Loucy (cell line): ENCODE data around the gene DCAF11.

Experiments used
- H2AFZ ChIP-seq: fragments of 200-600 bp; sonication (generic); 2 replicates; pipeline ENCODE4 v1.6.0; 2016; ENCODE audit warnings: antibody characterized with exemption, mild to moderate bottlenecking, low read length, moderate library complexity
- H3F3A ChIP-seq: fragments of 200-600 bp; 2 replicates; pipeline ENCODE4 v1.6.0; 2016; ENCODE audit warnings: antibody characterized with exemption, low read depth, mild to moderate bottlenecking
- H3K27me3 ChIP-seq: fragments of 200-600 bp; sonication (generic); 2 replicates; pipeline ENCODE4 v1.6.1; 2014; ENCODE audit warnings: low read length, mild to moderate bottlenecking; ENCODE audit not compliant: insufficient read depth, poor library complexity, severe bottlenecking
- H3K36me3 ChIP-seq: fragments of 200-600 bp; sonication (generic); 2 replicates; pipeline ENCODE4 v1.6.1; 2016; ENCODE audit warnings: low read length; ENCODE audit not compliant: insufficient read depth
- H3K4me1 ChIP-seq: fragments of 200-600 bp; sonication (generic); 2 replicates; pipeline ENCODE4 v1.5.1; 2014; ENCODE audit warnings: low read length, mild to moderate bottlenecking; ENCODE audit not compliant: insufficient read depth, poor library complexity, severe bottlenecking
- H3K4me2 ChIP-seq: fragments of 200-600 bp; sonication (generic); 2 replicates; pipeline ENCODE4 v1.6.0; 2014; ENCODE audit warnings: antibody characterized with exemption, low read length, low read depth, mild to moderate bottlenecking; ENCODE audit not compliant: poor library complexity, severe bottlenecking
- H3K4me3 ChIP-seq: fragments of 200-600 bp; sonication (generic); 2 replicates; pipeline ENCODE4 v1.5.1; 2014; ENCODE audit warnings: low read length, mild to moderate bottlenecking, mixed read lengths; ENCODE audit not compliant: poor library complexity, severe bottlenecking
- H3K79me2 ChIP-seq: fragments of 200-600 bp; sonication (generic); 2 replicates; pipeline ENCODE4 v1.6.1; 2014; ENCODE audit warnings: low read length; ENCODE audit not compliant: insufficient read depth
- H3K9ac ChIP-seq: fragments of 200-600 bp; sonication (generic); 2 replicates; pipeline ENCODE4 v1.6.0; 2014; ENCODE audit warnings: mild to moderate bottlenecking, low read depth, low read length, moderate library complexity; ENCODE audit not compliant: poor library complexity, severe bottlenecking
- H3K9me2 ChIP-seq: fragments of 200-600 bp; sonication (generic); replicated peaks from 2 replicates; pipeline ENCODE4 v1.6.1; 2016; ENCODE audit warnings: low read depth, low read length, mixed read lengths
- H3K9me3 ChIP-seq: fragments of 200-600 bp; sonication (generic); 2 replicates; pipeline ENCODE4 v1.6.1; 2014; ENCODE audit warnings: mild to moderate bottlenecking, antibody characterized with exemption, low read length, low read depth; ENCODE audit not compliant: insufficient read depth
- H4K20me1 ChIP-seq: fragments of 200-600 bp; sonication (generic); 2 replicates; pipeline ENCODE4 v1.6.0; 2014; ENCODE audit warnings: antibody characterized with exemption, low read length, mild to moderate bottlenecking; ENCODE audit not compliant: insufficient read depth, poor library complexity, severe bottlenecking
- CTCF ChIP-seq: fragments of 200-600 bp; sonication (generic); conservative IDR thresholded peaks from 2 replicates; pipeline ENCODE4 v1.5.1; 2014; ENCODE audit warnings: mild to moderate bottlenecking, antibody characterized with exemption, low read length
- EZH2phosphoT487 ChIP-seq: fragments of 200-600 bp; IDR thresholded peaks from 2 replicates; pipeline ENCODE4 v1.6.1; 2018; ENCODE audit warnings: antibody characterized with exemption, mild to moderate bottlenecking, moderate library complexity, borderline replicate concordance

Gene DCAF11

GRCh38 chr14:24150567-24150966, 36.0 kb downstream of the DCAF11 start:
- no peaks in the 10 kb centered on the region for H3K9me3 ChIP-seq
- peaks cover 38% of the 10 kb centered on the region; the same call in 1 of the 2 replicates for H3K36me3 ChIP-seq
- H3K4me3 ChIP-seq = no peak overlapping the region
- no peaks in the 10 kb centered on the region for H3K9me2 ChIP-seq
- H3K4me1 ChIP-seq = peaks cover 20% of the 10 kb centered on the region
- TF ChIP-seq CTCF = no peak
- TF ChIP-seq EZH2phosphoT487 = no peak
- H3K27me3 ChIP-seq = no peaks in the 10 kb centered on the region
- no peak overlapping the region for H3K9ac ChIP-seq
- no peak overlapping the region for H2AFZ ChIP-seq
- H4K20me1 ChIP-seq = peaks cover 26% of the 10 kb centered on the region
- peaks cover 48% of the 10 kb centered on the region for H3K79me2 ChIP-seq
- no peak overlapping the region for H3K4me2 ChIP-seq
- 0 out of 2 replicates have a peak, but pooled peaks cover 2% of the 10 kb centered on the region for H3F3A ChIP-seq

- TF ChIP-seq EZH2phosphoT487 = no peak
- peaks cover 44% of the 10 kb centered on the region for H3K79me2 ChIP-seq
- H3K36me3 ChIP-seq = peaks cover 42% of the 10 kb centered on the region; the same call in 1 of the 2 replicates
Measured at GRCh38 chr14:24150993-24151392, 36.4 kb downstream of the DCAF11 start.

GRCh38 chr14:24151404-24152080, 37.0 kb downstream of the DCAF11 start:
- H3K4me3 ChIP-seq = no peak overlapping the region
- no peaks in the 10 kb centered on the region for H3K9me2 ChIP-seq
- H3K9me3 ChIP-seq = no peaks in the 10 kb centered on the region
- H4K20me1 ChIP-seq = peaks cover 21% of the 10 kb centered on the region
- no peaks in the 10 kb centered on the region for H3K27me3 ChIP-seq
- H3K36me3 ChIP-seq = peaks cover 43% of the 10 kb centered on the region; the same call in 1 of the 2 replicates
- H3K9ac ChIP-seq = no peak overlapping the region
- peaks cover 12% of the 10 kb centered on the region for H3K4me1 ChIP-seq
- peaks cover 40% of the 10 kb centered on the region for H3K79me2 ChIP-seq
- no peak overlapping the region for H3K4me2 ChIP-seq
- no peak for TF ChIP-seq EZH2phosphoT487
- no peak for TF ChIP-seq CTCF
- H2AFZ ChIP-seq = no peak overlapping the region
- 0 out of 2 replicates have a peak, but pooled peaks cover 2% of the 10 kb centered on the region for H3F3A ChIP-seq

More at GRCh38 chr14:24150993-24151392, 36.4 kb downstream of the DCAF11 start:
- peaks cover 22% of the 10 kb centered on the region for H4K20me1 ChIP-seq
- H3K9ac ChIP-seq = no peak overlapping the region
- no peak overlapping the region for H2AFZ ChIP-seq
- H3K4me1 ChIP-seq = peaks cover 15% of the 10 kb centered on the region
- 0 out of 2 replicates have a peak, but pooled peaks cover 2% of the 10 kb centered on the region for H3F3A ChIP-seq
- no peaks in the 10 kb centered on the region for H3K9me3 ChIP-seq
- H3K4me3 ChIP-seq = no peak overlapping the region
- H3K27me3 ChIP-seq = no peaks in the 10 kb centered on the region
- no peaks in the 10 kb centered on the region for H3K9me2 ChIP-seq
- no peak overlapping the region for H3K4me2 ChIP-seq
